AG04450 (cell line): ENCODE measurements around the gene PAX7. TPM values are rescaled to one million over a fixed set of nuclear protein-coding genes. Genes with fewer than 3 reads are reported as not detected.

Experiments used
- CTCF ChIA-PET: fragments of 300-600, 350-600 bp; formaldehyde crosslinking; extraction: SDS; loops from one replicate; lab custom pipeline; 2022; ENCODE audit warnings: antibody characterized with exemption, inconsistent platforms; lab: Charles Lee
- POLR2A ChIA-PET: fragments of 350-600 bp; formaldehyde crosslinking; extraction: SDS; loops from one replicate; lab custom pipeline; 2021; ENCODE audit warnings: antibody characterized with exemption, inconsistent platforms; lab: Yijun Ruan, JAX
- DNase-seq: peaks from one replicate; pipeline ENCODE4 v3.0.0-alpha.2; 2011; ENCODE audit warnings: low read depth, low spot score
- H3K27ac ChIP-seq: one replicate; pipeline ENCODE4 v1.5.1; 2012; ENCODE audit warnings: low read depth, low read length, control low read depth
- H3K27me3 ChIP-seq: one replicate; pipeline ENCODE4 v1.6.0; 2012; ENCODE audit warnings: low read length; ENCODE audit not compliant: control insufficient read depth, insufficient read depth
- H3K4me3 ChIP-seq: 2 replicates; pipeline ENCODE4 v1.5.1; 2011; ENCODE audit warnings: mild to moderate bottlenecking, low read depth, low read length, control low read depth
- H3K9me3 ChIP-seq: 2 replicates; pipeline ENCODE4 v1.5.1; 2012; ENCODE audit warnings: low read length; ENCODE audit not compliant: control insufficient read depth, insufficient read depth
- CTCF ChIP-seq: IDR thresholded peaks from 2 replicates; pipeline ENCODE4 v1.5.1; 2011; ENCODE audit warnings: low read depth, low read length, control low read depth, inconsistent platforms
- polyA plus RNA-seq: library from polyadenylated mRNA; depleted of rRNA; stranded (reverse); fragments of >200 nt; gene quantifications from 2 replicates; pipeline ENCODE4 v1.2.3, GENCODE V29; 2011

PAX7 gene
- polyA plus RNA-seq, 1 experiment: not detected

DNA sequence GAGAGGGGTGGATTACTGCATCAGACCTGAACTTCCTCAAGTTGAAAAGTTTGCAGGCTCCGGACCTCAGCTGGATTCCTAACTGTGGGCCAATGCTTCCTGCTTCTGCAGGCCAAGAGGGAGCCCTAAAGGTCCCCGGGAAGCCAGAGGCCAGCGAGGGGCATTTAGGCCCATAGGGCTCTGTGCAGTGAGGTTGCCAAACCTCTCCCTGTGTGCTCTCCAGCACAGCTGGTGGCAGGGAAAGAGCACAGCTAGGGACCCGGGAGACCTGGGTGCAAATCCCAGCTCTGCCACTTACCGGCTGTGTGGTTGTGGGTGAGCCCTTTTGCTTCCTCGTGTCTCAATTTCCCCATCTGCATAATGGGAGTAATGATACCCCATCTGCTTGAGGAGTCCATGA lies 100.5 kb downstream of the PAX7 start:
- H3K27me3 ChIP-seq: peaks cover 8% of the 10 kb centered on the region
- no peak overlapping the region for H3K27ac ChIP-seq
- ChIA-PET POLR2A (no interaction called here), CTCF (no interaction called here)
- TF ChIP-seq CTCF: no peak
- H3K9me3 ChIP-seq: no peaks in the 10 kb centered on the region; the same call in 1 of the 2 replicates
- DNase-seq: no peak
- no peak overlapping the region for H3K4me3 ChIP-seq

GRCh38 chr1:18731591-18732235 lies 101.1 kb downstream of the PAX7 start:
- Histone ChIP-seq H3K9me3 (no peaks in the 10 kb centered on the region; the same call in 1 of the 2 replicates), H3K27ac (no peak overlapping the region), H3K27me3 (peaks cover 8% of the 10 kb centered on the region), H3K4me3 (no peak overlapping the region)
- TF ChIP-seq CTCF: no peak
- no peak for DNase-seq
- CTCF ChIA-PET: no interaction called here
- POLR2A ChIA-PET: no interaction called here

DNA sequence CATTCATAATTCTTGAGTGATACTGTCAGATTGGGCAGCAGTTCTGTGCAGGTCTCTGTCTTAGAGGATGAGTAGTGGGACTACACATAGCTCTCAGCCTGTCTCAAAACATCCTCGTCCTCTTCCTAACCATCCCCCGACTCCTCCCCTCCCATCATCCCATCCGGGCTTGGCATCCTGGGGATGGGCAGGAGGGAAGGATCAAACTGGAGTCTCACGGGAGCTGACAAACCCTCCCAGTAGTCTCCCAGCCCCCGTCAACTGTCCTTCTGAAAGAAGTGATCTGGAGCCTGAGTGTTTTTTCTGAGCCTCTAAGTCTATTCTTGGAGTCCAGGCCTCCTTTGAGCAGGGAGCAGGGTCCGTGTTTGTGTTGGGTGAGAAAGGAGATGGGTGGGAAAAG lies 102.0 kb downstream of the PAX7 start:
- no peak overlapping the region for H3K27ac ChIP-seq
- H3K4me3 ChIP-seq: no peak overlapping the region
- TF ChIP-seq CTCF: no peak
- DNase-seq: no peak
- H3K9me3 ChIP-seq: no peaks in the 10 kb centered on the region; the same call in 1 of the 2 replicates
- POLR2A ChIA-PET: no interaction called here
- CTCF ChIA-PET: no interaction called here
- peaks cover 8% of the 10 kb centered on the region for H3K27me3 ChIP-seq

GRCh38 chr1:18734001-18734400 lies 103.4 kb downstream of the PAX7 start:
- no peaks in the 10 kb centered on the region; the same call in 1 of the 2 replicates for H3K9me3 ChIP-seq
- peaks cover 8% of the 10 kb centered on the region for H3K27me3 ChIP-seq
- ChIA-PET POLR2A (no interaction called here), CTCF (no interaction called here)
- no peak for DNase-seq
- TF ChIP-seq CTCF: no peak
- H3K27ac ChIP-seq: no peak overlapping the region
- no peak overlapping the region for H3K4me3 ChIP-seq

- no peak for TF ChIP-seq CTCF
- Histone ChIP-seq H3K4me3 (no peak overlapping the region), H3K27ac (no peak overlapping the region), H3K27me3 (peaks cover 8% of the 10 kb centered on the region), H3K9me3 (no peaks in the 10 kb centered on the region; the same call in 1 of the 2 replicates)
- no peak for DNase-seq
- ChIA-PET POLR2A (no interaction called here), CTCF (no interaction called here)
Observed at GRCh38 chr1:18734461-18735223, 104.0 kb downstream of the PAX7 start.
